ENCODE data around the gene RXFP1.

- TF ChIP-seq CTCF (IDR thresholded peaks at IDR 0.05) (no peak), POLR2AphosphoS5 (IDR thresholded peaks at IDR 0.05; ENCODE audit: low read depth, low read length) (no peak), REST (IDR thresholded peaks at IDR 0.05; ENCODE audit: insufficient read depth in 1 of 2, low read depth in 2 of 2, low read length in 1 of 2) (no peak), SIN3A (IDR thresholded peaks at IDR 0.05; ENCODE audit: borderline replicate concordance, insufficient read depth, low read depth, low read length) (no peak)
These were observed 8.4 kb upstream of the RXFP1 start for GRCh38 chr4:158513256-158513655.
